A549 treated with GW870086 at 1 μM for 4 hours (cell line): Measurements from ENCODE around the gene LEKR1. TPM values are rescaled to one million over a fixed set of nuclear protein-coding genes. Genes with fewer than 3 reads are reported as not detected.

Experiments
- total RNA-seq: library from RNA; stranded (reverse); fragments of 200-300 nt; extraction: Qiagen RNA extraction; gene quantifications from 5 replicates; pipeline ENCODE4 v1.2.3, GENCODE V29; 2022; ENCODE audit warnings: low read depth

LEKR1 gene
- total RNA-seq, result 0.78 to 1.4 TPM (median 0.80 TPM) in 5 replicates

GRCh38 chr3:156826144-156826895 lies at the start of gene LEKR1:
Gene LEKR1, plus strand, starts transcription at chr3:156826353. Its CDS starts 2,977 bp downstream, at chr3:156829330.

Other genes with a start within 250 kb of the LEKR1 start
- 48.9 to 65.6 TPM (median 55.1 TPM) in 5 replicates for gene TIPARP, start 151.8 kb upstream of the LEKR1 start, total RNA-seq